GM23248 (cell line): ENCODE data around the gene NGF. TPM values are rescaled to one million over a fixed set of nuclear protein-coding genes. Genes with fewer than 3 reads are reported as not detected.

Experiments
- DNase-seq: peaks from one replicate; pipeline ENCODE4 v3.0.0-alpha.2; 2015
- H2AFZ ChIP-seq: fragments of 200-600 bp; sonication (generic); 2 replicates; pipeline ENCODE4 v1.6.1; 2016; ENCODE audit warnings: antibody characterized with exemption
- H3F3A ChIP-seq: fragments of 200-600 bp; sonication (generic); 2 replicates; pipeline ENCODE4 v1.6.1; 2016; ENCODE audit warnings: mild to moderate bottlenecking, antibody characterized with exemption, mixed run types; ENCODE audit not compliant: insufficient read depth
- H3K27ac ChIP-seq: fragments of 200-600 bp; sonication (generic); 2 replicates; pipeline ENCODE4 v1.5.1; 2016; ENCODE audit warnings: mild to moderate bottlenecking
- H3K27me3 ChIP-seq: fragments of 200-600 bp; sonication (generic); replicated peaks from 2 replicates; pipeline ENCODE4 v1.6.1; 2016; ENCODE audit warnings: mild to moderate bottlenecking; ENCODE audit not compliant: insufficient read depth
- H3K36me3 ChIP-seq: fragments of 200-600 bp; sonication (generic); 2 replicates; pipeline ENCODE4 v1.6.1; 2016; ENCODE audit warnings: low read depth, mild to moderate bottlenecking
- H3K4me1 ChIP-seq: fragments of 200-600 bp; sonication (generic); 2 replicates; pipeline ENCODE4 v1.6.1; 2016; ENCODE audit warnings: mild to moderate bottlenecking; ENCODE audit not compliant: insufficient read depth
- H3K4me2 ChIP-seq: fragments of 200-600 bp; sonication (generic); one replicate; pipeline ENCODE4 v1.6.1; 2016; ENCODE audit warnings: mild to moderate bottlenecking; ENCODE audit not compliant: unreplicated experiment
- H3K4me3 ChIP-seq: fragments of 200-600 bp; sonication (generic); 2 replicates; pipeline ENCODE4 v1.5.1; 2016; ENCODE audit warnings: mild to moderate bottlenecking
- H3K79me2 ChIP-seq: fragments of 200-600 bp; sonication (generic); 2 replicates; pipeline ENCODE4 v1.6.1; 2016; ENCODE audit warnings: mild to moderate bottlenecking; ENCODE audit not compliant: insufficient read depth
- H3K9ac ChIP-seq: fragments of 200-600 bp; sonication (generic); 2 replicates; pipeline ENCODE4 v1.6.1; 2016; ENCODE audit warnings: mild to moderate bottlenecking
- H3K9me2 ChIP-seq: fragments of 200-600 bp; sonication (generic); 2 replicates; pipeline ENCODE4 v1.6.1; 2016; ENCODE audit warnings: mixed run types, mild to moderate bottlenecking, moderate library complexity; ENCODE audit not compliant: insufficient read depth
- H3K9me3 ChIP-seq: fragments of 200-600 bp; sonication (generic); one replicate; pipeline ENCODE4 v1.6.1; 2017; ENCODE audit warnings: low read depth
- H4K20me1 ChIP-seq: fragments of 200-600 bp; sonication (generic); 2 replicates; pipeline ENCODE4 v1.6.0; 2016; ENCODE audit not compliant: insufficient read depth
- EZH2 ChIP-seq: fragments of 200-600 bp; sonication (generic); IDR thresholded peaks from 2 replicates; pipeline ENCODE4 v1.6.1; 2018; ENCODE audit warnings: antibody characterized with exemption, mild to moderate bottlenecking; ENCODE audit not compliant: insufficient read depth, poor library complexity, severe bottlenecking
- EZH2phosphoT487 ChIP-seq: fragments of 200-600 bp; sonication (generic); IDR thresholded peaks from 2 replicates; pipeline ENCODE4 v1.6.1; 2018; ENCODE audit warnings: antibody characterized with exemption, moderate library complexity, mild to moderate bottlenecking, low read depth; ENCODE audit not compliant: insufficient read depth
- WGBS, 2 experiments: methylation state at CpG; one replicate each; pipeline ENCODE4 v1.1.6; 2015 to 2017; ENCODE audit warnings: low lambda C conversion rate in 2 of 2, low coverage in 1 of 2; ENCODE audit errors: missing lambda C conversion rate in 2 of 2; 5-methylcytosine and 5-hydroxymethylcytosine counted together
- in situ Hi-C: fragments of 300-500 bp; cut with MboI; formaldehyde crosslinking; loops from 2 replicates; pipeline ENCODE4 v1.15.0; 2020
- polyA plus RNA-seq: library from polyadenylated mRNA; unstranded; fragments of >200 nt; fragmentation: Nextera tagmentation; extraction: Ambion mirVana; gene quantifications from 2 replicates; pipeline ENCODE4 v1.2.1, GENCODE V29; 2016
- total RNA-seq: library from RNA; depleted of rRNA; stranded (reverse); fragments of >200 nt; shearing (Covaris generic); gene quantifications from 2 replicates; pipeline ENCODE4 v1.2.3, GENCODE V29; 2014

The NGF gene
- total and polyA plus RNA-seq, 2 experiments from 2014 or later, result 27.1 to 52.9 TPM

- H3K9ac ChIP-seq, result peak overlapping the region; percentile 57
- H3K9me2 ChIP-seq, result no peaks in the 10 kb centered on the region
- H3K79me2 ChIP-seq, result no peaks in the 10 kb centered on the region
- peak overlapping the region; percentile 18 for H2AFZ ChIP-seq
- peaks cover 22% of the 10 kb centered on the region; the same call in 1 of the 2 replicates for H3K36me3 ChIP-seq
- H3K4me3 ChIP-seq, result peak overlapping the region; percentile 64
- H3K4me2 ChIP-seq, result peak overlapping the region; percentile 80
- peaks cover 45% of the 10 kb centered on the region for H3K4me1 ChIP-seq
- TF ChIP-seq EZH2, result no peak
- TF ChIP-seq EZH2phosphoT487, result no peak
- 2 to 5% methylated on average over 8 of the region's 8 CpGs for WGBS, 2 experiments
- H3K27me3 ChIP-seq, result no peaks in the 10 kb centered on the region
- H3K27ac ChIP-seq, result peak overlapping the region; percentile 45
- peak; percentile 84 for DNase-seq
- H3F3A ChIP-seq, result peaks cover 68% of the 10 kb centered on the region
- H4K20me1 ChIP-seq, result no peaks in the 10 kb centered on the region
- H3K9me3 ChIP-seq, result no peaks in the 10 kb centered on the region
- in situ Hi-C loops, result no loop called here
Observed at GRCh38 chr1:115280064-115280463, 58.0 kb downstream of the NGF start.

GRCh38 chr1:115278211-115278610 is 59.8 kb downstream of the NGF start:
- Histone ChIP-seq H3F3A (peaks cover 57% of the 10 kb centered on the region), H2AFZ (no peak overlapping the region), H3K79me2 (no peaks in the 10 kb centered on the region)

GRCh38 chr1:115277276-115277675 is 60.8 kb downstream of the NGF start:
- peak overlapping the region; percentile 25 for H3K4me2 ChIP-seq
- H3K36me3 ChIP-seq, result peaks cover 15% of the 10 kb centered on the region; the same call in 1 of the 2 replicates
- H3K4me1 ChIP-seq, result peaks cover 45% of the 10 kb centered on the region
- H3K9ac ChIP-seq, result no peak overlapping the region
- peak; percentile 87 for DNase-seq
- H4K20me1 ChIP-seq, result no peaks in the 10 kb centered on the region
- peak overlapping the region; percentile 23 for H3K27ac ChIP-seq
- H3K9me3 ChIP-seq, result no peaks in the 10 kb centered on the region
- H3K79me2 ChIP-seq, result no peaks in the 10 kb centered on the region
- H3K27me3 ChIP-seq, result no peaks in the 10 kb centered on the region
- in situ Hi-C loops, result no loop called here
- no peaks in the 10 kb centered on the region for H3K9me2 ChIP-seq
- peaks cover 53% of the 10 kb centered on the region for H3F3A ChIP-seq
- 0% methylated on average over 2 of the region's 2 CpGs for WGBS, 2 experiments
- TF ChIP-seq EZH2, result no peak
- peak; percentile 100 for TF ChIP-seq EZH2phosphoT487
- no peak overlapping the region for H2AFZ ChIP-seq
- H3K4me3 ChIP-seq, result no peak overlapping the region

More at GRCh38 chr1:115278211-115278610, 59.8 kb downstream of the NGF start:
- WGBS, 2 experiments, result 93 to 97% methylated on average over 3 of the region's 3 CpGs
- H3K4me1 ChIP-seq, result peaks cover 45% of the 10 kb centered on the region
- H3K9me2 ChIP-seq, result no peaks in the 10 kb centered on the region
- in situ Hi-C loops, result no loop called here
- H3K9ac ChIP-seq, result no peak overlapping the region
- H3K9me3 ChIP-seq, result no peaks in the 10 kb centered on the region
- no peak for DNase-seq
- TF ChIP-seq EZH2 (no peak), EZH2phosphoT487 (no peak)
- H4K20me1 ChIP-seq, result no peaks in the 10 kb centered on the region
- H3K4me2 ChIP-seq, result no peak overlapping the region
- H3K36me3 ChIP-seq, result peaks cover 20% of the 10 kb centered on the region; the same call in 1 of the 2 replicates
- H3K27me3 ChIP-seq, result no peaks in the 10 kb centered on the region
- H3K4me3 ChIP-seq, result no peak overlapping the region
- no peak overlapping the region for H3K27ac ChIP-seq

GRCh38 chr1:115275216-115275615 is 62.8 kb downstream of the NGF start:
- TF ChIP-seq EZH2, result no peak
- TF ChIP-seq EZH2phosphoT487, result no peak
- Histone ChIP-seq H3K79me2 (no peaks in the 10 kb centered on the region), H2AFZ (no peak overlapping the region), H3K9me2 (no peaks in the 10 kb centered on the region), H3K4me2 (no peak overlapping the region), H4K20me1 (no peaks in the 10 kb centered on the region), H3K4me1 (peaks cover 26% of the 10 kb centered on the region), H3K4me3 (no peak overlapping the region), H3K36me3 (peaks cover 7% of the 10 kb centered on the region; the same call in 1 of the 2 replicates), H3K27ac (no peak overlapping the region), H3K9me3 (no peaks in the 10 kb centered on the region), H3F3A (peaks cover 34% of the 10 kb centered on the region), H3K9ac (no peak overlapping the region), H3K27me3 (no peaks in the 10 kb centered on the region)
- no peak for DNase-seq
- in situ Hi-C loops, result no loop called here

- Histone ChIP-seq H3K4me1 (peaks cover 18% of the 10 kb centered on the region), H3K9me3 (no peaks in the 10 kb centered on the region), H3K9me2 (no peaks in the 10 kb centered on the region), H3K27ac (no peak overlapping the region), H3K36me3 (peaks cover 7% of the 10 kb centered on the region; the same call in 1 of the 2 replicates), H3K27me3 (no peaks in the 10 kb centered on the region), H3K9ac (no peak overlapping the region), H3K4me2 (no peak overlapping the region), H3F3A (peaks cover 34% of the 10 kb centered on the region), H3K79me2 (no peaks in the 10 kb centered on the region), H4K20me1 (no peaks in the 10 kb centered on the region), H2AFZ (no peak overlapping the region), H3K4me3 (no peak overlapping the region)
- in situ Hi-C loops, result no loop called here
- no peak for DNase-seq
- 98 to 99% methylated on average over 4 of the region's 4 CpGs for WGBS, 2 experiments
- TF ChIP-seq EZH2 (no peak), EZH2phosphoT487 (no peak)
Observed at GRCh38 chr1:115274467-115274866, 63.6 kb downstream of the NGF start.
